HG03457 (cell line): ENCODE measurements around the gene SLC26A2.
"Not testable (repeated sequence)": the region's sequence is repeated elsewhere in the genome, so short reads cannot be mapped to it uniquely, and the experiment has no call there.

Experiments used
- ATAC-seq: cut with Tn5 transposase; IDR thresholded peaks from one replicate; pipeline ENCODE4 v1.9.1; 2021; ENCODE audit warnings: moderate number of reproducible peaks; ENCODE audit not compliant: unreplicated experiment

SLC26A2 gene

GRCh38 chr5:150000990-150001659 lies 40.6 kb downstream of the SLC26A2 start:
- peak; percentile 6 for ATAC-seq

GRCh38 chr5:150001660-150002486 lies 41.3 kb downstream of the SLC26A2 start:
- peak; percentile 44 for ATAC-seq

- no peak for ATAC-seq
Measured at GRCh38 chr5:150006318-150006717, 45.8 kb downstream of the SLC26A2 start.

- ATAC-seq: no peak
Measured at GRCh38 chr5:150007050-150007449, 46.5 kb downstream of the SLC26A2 start.

GRCh38 chr5:150009671-150010387 lies 49.3 kb downstream of the SLC26A2 start:
- no peak for ATAC-seq

- no peak for ATAC-seq
Measured at GRCh38 chr5:150013931-150014330, 53.4 kb downstream of the SLC26A2 start.

- ATAC-seq: no peak
Measured at GRCh38 chr5:150014456-150014855, 53.9 kb downstream of the SLC26A2 start.

GRCh38 chr5:150015415-150015814 lies 54.9 kb downstream of the SLC26A2 start:
- no peak for ATAC-seq

GRCh38 chr5:150016537-150016936 lies 56.0 kb downstream of the SLC26A2 start:
- ATAC-seq: no peak

- no peak for ATAC-seq
Measured at GRCh38 chr5:150017226-150018005, 56.9 kb downstream of the SLC26A2 start.

- no peak for ATAC-seq
Measured at GRCh38 chr5:150020249-150020648, 59.7 kb downstream of the SLC26A2 start.

GRCh38 chr5:150021491-150022157 lies 61.1 kb downstream of the SLC26A2 start:
- no peak for ATAC-seq

- ATAC-seq: no peak
Measured at GRCh38 chr5:150022158-150022531, 61.6 kb downstream of the SLC26A2 start.

- ATAC-seq: no peak
Measured at GRCh38 chr5:150022681-150023080, 62.1 kb downstream of the SLC26A2 start.

GRCh38 chr5:150023136-150023535 lies 62.6 kb downstream of the SLC26A2 start:
- no peak for ATAC-seq

GRCh38 chr5:150024346-150024984 lies 63.9 kb downstream of the SLC26A2 start:
- ATAC-seq: no peak

- no peak for ATAC-seq
Measured at GRCh38 chr5:150026682-150027172, 66.2 kb downstream of the SLC26A2 start.

GRCh38 chr5:150028047-150028446 lies 67.5 kb downstream of the SLC26A2 start:
- not testable (repeated sequence) for ATAC-seq

GRCh38 chr5:150033334-150033733 lies 72.8 kb downstream of the SLC26A2 start:
- ATAC-seq: no peak

GRCh38 chr5:150034662-150035061 lies 74.1 kb downstream of the SLC26A2 start:
- no peak for ATAC-seq
